GM21367 (cell line): ENCODE results near the gene MLX.
A peak's percentile ranks its signal among the peaks of the same experiment; 100 is the strongest.
"Not testable (repeated sequence)": the region's sequence is repeated elsewhere in the genome, so short reads cannot be mapped to it uniquely, and the experiment has no call there.

Source experiments
- ATAC-seq: cut with Tn5 transposase; IDR thresholded peaks from one replicate; pipeline ENCODE4 v1.9.1; 2021; ENCODE audit not compliant: unreplicated experiment

Gene MLX

DNA sequence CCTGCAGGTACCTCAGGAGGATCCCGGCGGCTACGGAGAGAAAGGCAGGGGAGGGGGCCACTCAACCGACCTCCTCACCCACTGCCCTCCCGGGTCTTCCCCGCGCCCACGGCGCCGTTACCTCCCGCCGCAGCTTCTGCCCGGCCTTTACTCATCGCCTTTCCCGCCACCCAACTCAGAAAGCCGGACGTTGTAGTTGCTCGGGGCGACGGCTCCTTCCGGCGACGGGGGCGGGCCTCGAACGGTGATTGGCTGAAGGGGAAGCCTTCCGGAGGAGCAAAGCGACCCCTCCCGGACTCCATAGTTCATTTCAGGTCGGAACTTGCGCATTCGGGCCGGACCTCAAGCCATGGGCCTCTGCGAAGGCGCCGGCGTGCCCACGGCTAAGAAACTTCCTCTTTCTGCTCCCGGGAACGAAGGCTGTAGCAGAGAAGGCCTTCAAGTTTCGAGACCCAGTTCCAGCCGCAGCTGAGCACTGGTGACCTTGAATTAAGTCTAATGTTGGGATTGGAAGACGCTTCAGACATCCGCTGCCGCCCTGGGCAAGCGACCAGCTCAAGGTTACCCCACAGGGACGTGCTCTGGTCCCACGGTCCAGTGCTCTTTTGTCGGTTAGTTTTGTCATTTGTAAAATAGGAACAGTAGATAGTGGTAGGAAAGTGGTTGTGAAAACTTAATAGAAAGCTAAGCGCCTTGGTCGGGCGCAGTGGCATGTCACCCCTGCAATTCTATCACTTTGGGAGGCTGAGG is 10.8 kb downstream of the MLX start, which contains the start of gene PSMC3IP:
Gene PSMC3IP (minus strand): TSS at position 198 of the 750 bp plus-strand sequence. CDS start 43 bp downstream, at position 155.
- ATAC-seq: peak; percentile 61

DNA sequence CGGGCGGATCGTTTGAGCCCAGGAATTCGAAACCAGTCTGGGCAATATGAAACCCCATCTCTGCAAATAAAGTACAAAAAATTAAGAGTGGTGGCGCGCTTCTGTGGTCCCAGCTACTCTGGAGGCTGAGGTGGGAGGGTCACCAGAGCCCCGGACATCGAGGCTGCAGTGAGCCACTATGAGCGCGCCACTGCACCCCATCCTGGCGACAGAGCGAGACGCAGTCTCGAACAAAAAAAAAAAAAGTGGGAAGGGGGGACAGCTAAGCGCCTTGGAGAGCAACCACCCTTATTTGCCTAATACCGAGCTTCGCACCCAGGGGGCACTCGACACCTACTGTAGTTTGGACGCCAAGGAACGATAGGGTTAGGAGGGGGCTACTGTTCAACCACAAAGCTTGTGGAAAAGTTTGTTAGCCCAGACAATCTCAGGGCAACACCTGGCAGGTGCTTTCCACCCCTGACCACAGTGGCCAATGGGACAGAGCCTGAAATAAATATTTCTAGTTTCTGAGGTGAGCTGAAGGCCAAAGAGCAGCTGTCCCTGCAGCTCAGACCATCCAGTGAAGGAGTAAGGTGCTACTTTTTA is 11.5 kb downstream of the MLX start:
- ATAC-seq: no peak

DNA sequence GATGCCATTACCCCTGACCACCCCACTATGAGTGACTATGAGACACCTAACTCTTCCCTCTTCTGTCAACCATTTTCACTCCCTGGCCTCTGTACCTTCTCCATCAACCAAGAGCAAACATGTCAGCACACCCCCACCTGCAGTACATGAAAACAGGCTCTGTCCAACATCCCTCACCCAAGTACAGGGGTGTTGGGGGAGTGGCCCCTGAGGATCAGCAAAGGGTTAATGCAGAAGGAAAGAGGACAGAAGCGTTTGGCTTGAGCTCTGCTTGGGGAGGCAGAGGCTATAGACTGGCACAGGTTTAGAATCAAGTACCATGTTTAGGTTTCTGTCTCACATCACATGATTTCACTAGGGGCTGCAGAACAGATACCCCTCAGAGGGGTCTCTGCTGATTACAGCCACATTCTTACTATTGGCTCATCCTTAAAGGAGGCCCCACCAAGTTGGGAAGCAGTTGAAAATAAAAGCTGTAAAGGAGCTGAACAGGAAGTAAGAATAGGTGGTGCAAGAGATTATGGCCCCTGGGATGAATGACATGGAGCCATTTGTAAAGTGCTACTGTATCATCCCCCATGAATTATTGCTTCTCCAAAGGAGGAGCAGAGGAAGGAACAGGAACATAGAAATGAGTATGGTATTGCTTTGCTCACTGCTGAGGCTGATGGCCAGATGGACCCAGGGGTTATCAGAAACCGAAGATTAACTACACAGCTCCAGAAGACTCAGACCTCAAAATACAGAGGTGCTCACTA is 13.1 kb downstream of the MLX start:
- no peak for ATAC-seq

DNA sequence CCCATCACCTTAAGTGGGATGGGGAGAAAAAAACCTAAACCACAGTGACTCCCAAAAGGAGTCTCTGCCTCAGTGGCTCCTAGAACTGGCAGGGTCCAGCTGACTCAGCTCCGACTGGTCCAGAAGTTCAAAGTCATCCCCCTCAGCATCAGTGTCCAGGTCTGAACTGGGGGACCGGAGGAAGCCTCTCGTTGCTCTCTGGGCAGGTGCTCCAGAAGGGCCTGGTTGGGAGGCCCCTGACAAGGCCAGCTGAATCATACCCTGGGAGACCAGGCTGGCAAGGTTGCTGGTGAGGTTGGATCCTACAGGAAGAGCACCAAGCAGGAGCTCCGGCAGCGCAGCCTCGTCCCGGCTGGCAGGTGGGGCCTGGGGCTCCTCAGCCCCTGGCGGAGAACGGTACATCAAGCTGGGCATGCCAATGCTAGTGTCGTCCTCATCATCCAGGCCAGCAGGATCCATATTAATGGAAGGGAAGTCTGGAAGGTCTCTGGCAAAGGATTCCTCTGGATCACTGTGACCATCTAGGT is 14.9 kb downstream of the MLX start:
- no peak for ATAC-seq

DNA sequence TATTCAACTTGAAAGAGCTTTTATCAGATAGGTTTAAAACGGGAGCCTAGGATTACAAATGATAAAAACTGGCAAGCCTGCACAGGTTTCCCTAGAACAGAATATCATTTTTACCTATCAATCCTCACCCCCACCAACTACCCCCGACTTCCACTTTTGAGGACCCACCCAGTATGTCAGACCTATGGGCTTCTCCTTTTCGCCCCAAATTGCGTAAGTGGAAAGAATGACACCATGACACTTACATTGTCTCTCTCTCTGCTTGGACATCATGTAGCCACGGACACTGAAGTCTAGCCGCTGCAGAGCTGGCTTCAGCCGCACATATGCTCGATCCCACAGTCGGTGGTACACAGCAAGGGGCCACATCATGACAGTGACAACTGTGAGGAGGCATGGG is 18.0 kb downstream of the MLX start:
- ATAC-seq: no peak

DNA sequence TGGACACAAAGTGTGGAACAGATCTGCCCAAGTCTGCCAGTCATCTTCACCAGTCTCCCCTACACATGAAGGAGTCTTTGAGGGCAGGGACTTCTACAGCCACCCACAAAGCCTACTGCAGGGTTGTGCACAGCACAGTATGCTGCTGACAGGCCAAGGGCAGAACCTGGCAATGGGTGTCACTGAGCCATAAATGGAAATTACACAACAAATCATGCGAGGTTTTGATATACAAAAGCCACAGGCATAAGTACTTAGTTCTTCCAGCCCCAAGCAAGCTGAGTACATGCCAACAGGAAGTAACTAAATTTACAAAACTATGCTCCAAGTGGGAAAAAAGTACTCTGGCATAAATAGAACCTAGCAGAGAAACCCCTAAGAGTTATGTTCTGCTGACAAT is 18.5 kb downstream of the MLX start:
- ATAC-seq: no peak

DNA sequence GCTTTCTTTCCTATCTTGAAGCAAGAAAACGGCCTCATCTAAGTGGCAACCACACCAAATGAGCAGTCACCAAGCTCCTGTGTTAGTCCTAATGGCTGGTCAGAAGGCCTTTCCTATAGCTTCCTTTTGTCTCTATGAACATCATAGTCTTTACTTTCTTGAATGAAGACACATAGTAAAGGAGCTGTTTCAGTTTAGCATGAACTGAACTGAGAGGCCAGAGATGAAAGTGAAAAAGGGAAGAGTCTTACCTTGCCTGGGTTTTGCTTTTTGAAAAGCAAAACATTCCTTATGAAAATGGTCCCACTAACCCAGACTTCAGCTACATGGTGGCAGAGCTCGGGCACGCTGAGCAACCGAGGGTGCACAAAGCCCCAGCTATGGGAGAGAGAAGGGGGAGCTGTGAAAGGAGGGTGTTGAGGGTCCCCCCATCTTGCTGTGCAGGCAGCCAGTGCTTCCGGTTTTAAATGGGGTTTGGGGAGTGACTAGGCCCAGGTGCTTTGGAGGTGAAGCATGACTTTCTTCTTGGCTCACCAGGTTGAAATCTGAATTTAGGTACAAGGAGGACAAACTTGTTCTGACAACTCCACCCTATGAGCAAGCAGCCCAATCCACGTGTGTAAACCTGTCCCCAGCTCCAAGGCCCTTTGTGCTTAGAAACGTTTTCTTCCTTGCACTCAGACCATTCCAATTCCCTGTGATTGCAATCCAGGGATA is 19.8 kb downstream of the MLX start:
- no peak for ATAC-seq

DNA sequence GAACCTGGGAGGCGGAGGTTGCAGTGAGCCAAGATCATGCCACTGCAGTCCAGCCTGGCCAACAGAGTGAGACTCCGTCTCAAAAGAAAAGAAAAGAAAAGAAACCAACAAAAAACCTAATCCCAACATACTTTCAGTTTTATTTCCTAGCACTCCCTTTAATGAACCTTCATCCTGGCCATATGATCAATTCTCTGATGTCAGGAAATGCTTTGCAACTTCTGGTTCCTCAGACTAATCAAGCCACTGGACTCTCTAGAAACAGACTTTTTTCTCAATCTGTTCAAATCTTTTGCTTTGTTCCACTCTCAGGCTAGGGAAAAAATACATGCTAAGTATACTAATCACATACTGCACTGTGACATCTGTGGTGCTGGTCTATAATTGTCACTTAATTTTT is 24.0 kb downstream of the MLX start:
- no peak for ATAC-seq

DNA sequence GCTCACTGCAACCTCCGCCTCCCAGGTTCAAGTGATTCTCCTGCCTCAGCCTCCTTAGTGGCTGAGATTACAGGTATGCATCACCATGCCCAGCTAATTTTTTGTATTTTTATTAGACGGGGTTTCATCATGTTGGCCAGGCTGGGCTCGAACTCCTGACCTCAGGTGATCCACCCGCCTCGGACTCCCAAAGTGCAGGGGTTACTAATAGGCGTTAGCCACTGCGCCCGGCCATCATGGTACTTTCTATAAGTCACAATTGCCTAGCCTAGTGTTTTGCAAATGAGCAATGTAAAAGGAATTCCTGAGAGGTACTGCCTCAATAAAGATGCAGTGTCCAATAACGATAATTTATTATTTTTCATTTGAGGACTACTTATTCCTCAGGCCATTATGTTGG is 24.5 kb downstream of the MLX start:
- no peak for ATAC-seq

DNA sequence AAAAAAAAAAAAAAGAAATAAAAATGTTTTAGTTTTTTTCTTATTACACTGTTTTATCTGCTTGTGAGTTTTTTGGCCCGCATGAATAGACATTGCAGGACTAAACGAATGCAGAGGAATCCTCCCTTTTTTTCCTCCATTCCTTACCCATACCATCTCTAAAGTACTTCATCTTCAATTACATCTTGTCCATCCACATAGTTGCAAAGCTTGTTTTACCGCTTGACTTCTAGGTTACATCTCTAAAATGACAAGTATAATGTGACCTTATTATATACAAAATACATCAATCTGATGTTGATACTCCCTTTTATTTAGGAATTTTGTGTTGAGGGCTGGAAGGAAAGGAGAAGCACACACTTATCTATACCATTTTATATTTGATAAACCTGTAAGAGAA is 29.5 kb downstream of the MLX start:
- no peak for ATAC-seq

DNA sequence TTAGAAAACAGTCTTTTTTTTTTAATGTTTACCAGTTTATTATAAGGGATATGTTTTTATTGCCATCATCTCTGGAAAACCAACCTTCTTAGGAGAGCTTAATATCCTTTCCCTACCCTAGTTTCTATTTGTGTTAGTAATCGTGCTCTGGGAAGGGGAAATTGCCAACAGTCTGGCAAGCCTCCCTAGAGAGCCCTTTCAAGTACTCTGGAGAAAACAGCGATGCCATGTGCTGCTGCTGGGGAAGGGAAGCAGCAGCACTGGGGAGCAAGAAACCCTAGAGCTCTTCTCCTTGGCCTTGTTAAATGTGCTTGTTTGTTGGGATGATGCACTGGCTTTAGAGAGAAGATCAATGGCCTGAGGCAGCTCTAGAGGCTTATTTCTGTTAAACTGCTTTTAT is 32.0 kb downstream of the MLX start:
- ATAC-seq: no peak

DNA sequence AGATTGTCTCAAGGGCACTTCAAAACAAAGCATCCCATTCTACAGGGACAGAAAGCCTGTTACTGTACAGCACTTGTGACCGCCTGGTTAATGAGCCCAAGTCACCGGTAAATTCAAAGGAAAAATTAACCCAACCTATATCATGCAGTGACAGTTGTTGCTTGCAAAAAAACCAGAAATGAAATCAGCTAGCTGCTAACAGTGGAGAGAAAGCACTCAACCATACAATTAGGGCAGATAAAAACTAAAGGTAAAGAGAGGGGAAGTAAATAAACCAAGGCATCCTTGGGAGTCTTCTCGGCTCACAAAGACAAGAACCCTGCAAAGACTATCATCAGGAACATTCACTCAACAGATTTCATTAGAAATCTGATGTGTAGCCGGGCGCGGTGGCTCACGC is 36.4 kb downstream of the MLX start:
- no peak for ATAC-seq

DNA sequence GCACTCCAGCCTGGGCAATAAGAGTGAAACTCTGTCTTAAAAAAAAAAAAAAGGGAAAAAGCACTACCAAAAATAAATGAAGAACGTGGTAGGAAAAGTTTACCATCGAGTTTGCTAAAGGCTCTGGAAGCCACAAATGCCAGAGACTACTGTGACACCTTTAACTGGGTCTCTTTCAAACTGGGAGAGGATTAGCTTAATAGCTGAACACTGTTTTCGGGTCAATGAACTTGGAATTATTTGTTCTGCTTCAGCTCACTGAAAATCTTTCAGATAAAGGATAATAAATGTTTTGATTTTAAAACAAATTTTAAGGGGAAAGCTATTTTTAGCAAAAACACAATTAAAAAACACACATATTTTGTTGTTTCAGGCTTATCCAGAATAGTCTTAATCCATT is 40.9 kb downstream of the MLX start:
- ATAC-seq: no peak

DNA sequence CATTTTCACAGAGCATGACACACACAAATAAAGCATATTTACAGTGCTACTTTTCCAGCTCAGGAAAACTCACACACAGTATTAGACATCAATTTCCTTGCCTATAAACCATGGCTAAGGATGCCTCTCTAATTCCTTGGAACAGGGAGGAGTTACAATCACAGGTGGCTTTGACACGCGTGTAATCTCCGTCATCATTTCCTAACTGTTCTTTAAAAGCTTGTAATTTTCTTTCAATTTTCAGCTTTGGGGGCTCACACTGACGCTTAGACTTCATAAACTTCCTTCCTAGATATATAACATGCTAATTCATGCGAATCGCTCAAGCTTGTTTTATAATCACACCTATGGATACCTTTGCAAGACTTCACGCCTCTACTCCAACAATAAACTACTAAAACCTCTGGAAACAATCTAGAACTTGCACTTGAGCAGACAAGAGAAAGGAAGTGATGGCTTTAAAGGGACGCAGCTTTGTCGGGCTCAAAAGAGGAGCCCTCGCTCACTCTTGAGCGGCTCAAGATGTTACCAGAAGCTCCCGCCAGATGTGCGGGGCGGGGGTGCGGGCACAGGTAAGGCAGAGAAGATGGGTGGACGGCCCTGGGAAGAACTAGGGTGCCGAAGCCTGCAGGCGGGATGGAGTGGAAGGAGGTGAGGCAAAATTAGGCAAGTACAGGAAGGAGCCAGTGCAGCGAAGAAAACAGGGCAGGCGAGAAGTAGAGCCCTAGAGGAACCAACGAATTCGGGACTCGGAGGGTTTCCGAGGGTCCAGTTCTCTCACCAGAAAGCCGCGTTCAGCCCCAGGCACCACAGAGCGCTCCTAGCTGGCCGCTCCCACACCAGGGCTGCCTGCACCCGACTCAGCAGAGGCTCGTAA is 41.6 kb downstream of the MLX start:
- peak; percentile 30 for ATAC-seq

DNA sequence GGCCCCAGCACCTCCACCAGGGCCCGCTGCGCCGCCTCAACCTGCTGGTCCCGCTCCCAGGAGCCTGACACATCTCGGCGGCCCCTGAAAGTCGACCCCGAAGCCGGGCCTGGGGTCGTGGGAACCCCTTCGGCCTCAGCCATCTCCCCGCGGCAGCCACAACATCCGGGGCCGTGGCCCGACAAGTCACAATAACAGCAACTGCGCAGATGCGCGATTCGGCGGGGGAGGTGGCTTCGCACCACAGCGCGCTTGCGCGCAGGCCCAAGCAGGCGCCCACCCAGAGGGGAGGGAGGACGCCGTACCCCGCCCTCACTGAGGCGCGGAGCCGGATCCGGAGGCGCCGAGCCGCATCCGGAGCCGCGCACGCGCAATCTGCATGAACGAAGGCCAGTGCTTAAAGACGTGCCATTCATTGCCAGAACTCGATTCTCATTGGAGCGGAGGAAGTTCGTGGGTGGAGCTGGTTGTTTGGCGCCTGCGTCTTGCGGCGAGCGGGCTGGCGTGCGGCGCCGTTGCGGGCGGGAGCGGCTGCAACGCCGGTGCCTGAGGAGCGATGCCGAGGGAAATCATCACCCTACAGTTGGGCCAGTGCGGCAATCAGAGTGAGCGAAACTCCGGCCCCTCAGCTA is 42.4 kb downstream of the MLX start, which contains the start of the genes RETREG3 and TUBG1:
Gene RETREG3 (minus strand): TSS at position 193 of the 632 bp plus-strand sequence. CDS start 50 bp downstream, at position 143.
Gene TUBG1 (plus strand): TSS at position 502 of the 632 bp plus-strand sequence. CDS start 55 bp downstream, at position 557.
- ATAC-seq: peak; percentile 74

DNA sequence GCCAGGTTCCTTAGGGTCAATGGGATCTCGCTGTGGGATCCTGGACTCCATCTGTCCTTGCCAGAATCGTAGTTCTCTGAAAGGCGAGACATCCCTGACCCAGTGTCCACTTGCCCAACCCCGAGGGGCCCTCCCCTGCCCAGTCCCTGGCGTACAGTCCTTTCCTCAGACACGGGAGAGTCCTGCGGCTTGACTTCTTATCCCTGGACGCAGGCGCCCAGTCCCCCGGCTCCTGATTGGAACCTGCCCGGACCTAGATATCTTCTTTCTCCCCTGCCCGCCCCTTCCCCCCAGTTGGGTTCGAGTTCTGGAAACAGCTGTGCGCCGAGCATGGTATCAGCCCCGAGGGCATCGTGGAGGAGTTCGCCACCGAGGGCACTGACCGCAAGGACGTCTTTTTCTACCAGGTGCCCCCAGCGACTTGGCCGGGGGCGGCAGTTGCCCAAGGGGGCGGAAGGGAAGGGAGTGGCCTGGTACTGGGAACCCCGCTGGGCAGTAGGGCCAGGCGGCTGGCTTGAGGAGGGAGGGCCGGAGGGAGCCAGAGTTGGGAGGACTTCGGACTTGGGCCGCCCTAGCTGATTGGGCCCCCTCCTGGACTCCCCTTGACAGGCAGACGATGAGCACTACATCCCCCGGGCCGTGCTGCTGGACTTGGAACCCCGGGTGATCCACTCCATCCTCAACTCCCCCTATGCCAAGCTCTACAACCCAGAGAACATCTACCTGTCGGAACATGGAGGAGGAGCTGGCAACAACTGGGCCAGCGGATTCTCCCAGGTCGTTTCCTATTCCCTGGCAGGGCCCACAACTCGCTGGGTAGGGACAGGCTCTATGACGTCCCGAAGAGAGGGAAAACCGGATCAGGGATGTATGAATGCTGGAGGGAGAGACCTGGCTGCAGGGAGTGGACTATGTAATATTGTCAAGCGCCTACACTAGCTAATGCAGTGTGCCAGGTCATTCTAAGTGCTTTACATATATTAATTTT is 43.2 kb downstream of the MLX start:
- ATAC-seq: not testable (repeated sequence)

DNA sequence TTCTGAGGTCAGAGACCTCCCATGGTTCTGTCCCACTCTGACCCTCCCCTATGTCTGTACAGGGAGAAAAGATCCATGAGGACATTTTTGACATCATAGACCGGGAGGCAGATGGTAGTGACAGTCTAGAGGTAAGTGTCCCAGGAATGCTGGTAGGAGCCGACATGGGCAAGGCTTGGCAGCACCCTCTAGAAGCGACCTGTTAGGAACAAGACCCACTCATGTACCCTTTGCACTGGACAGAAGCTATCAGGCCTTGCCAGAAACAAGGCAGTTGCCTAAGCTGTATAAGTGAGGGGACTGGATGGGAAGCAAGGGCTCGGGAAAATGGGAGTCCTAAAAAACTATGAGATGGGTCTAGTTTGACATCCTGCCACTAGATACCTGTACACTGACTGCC is 45.1 kb downstream of the MLX start:
- ATAC-seq: no peak

DNA sequence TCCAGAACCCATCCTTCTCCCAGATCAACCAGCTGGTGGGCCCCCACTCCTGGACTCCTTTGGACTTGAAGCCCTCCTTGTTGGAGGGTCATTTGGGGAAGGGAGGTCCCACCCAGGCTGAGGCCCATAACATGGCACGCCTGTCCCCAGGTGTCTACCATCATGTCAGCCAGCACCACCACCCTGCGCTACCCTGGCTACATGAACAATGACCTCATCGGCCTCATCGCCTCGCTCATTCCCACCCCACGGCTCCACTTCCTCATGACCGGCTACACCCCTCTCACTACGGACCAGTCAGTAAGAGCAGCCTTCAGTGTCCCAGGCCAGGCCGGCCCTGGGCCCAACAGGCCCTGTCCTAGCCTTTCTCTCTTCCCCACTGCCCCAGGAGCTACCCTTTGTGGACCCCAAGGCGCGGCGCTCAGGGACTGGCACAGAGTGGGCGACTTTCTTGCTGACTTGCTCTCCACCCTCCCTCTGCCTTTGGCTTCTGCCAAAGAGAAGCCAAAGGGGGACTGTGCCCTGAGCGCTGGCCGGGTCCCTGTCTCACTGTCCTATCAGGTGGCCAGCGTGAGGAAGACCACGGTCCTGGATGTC is 46.9 kb downstream of the MLX start:
- no peak for ATAC-seq
